ENCODE measurements around the gene VSIG10.
A peak's percentile ranks its signal among the peaks of the same experiment; 100 is the strongest.
"Not testable (repeated sequence)": the region's sequence is repeated elsewhere in the genome, so short reads cannot be mapped to it uniquely, and the experiment has no call there.

VSIG10 gene

GRCh38 chr12:118032188-118032587 lies 71.6 kb downstream of the VSIG10 start:
- DNase-seq, result no peak

DNA sequence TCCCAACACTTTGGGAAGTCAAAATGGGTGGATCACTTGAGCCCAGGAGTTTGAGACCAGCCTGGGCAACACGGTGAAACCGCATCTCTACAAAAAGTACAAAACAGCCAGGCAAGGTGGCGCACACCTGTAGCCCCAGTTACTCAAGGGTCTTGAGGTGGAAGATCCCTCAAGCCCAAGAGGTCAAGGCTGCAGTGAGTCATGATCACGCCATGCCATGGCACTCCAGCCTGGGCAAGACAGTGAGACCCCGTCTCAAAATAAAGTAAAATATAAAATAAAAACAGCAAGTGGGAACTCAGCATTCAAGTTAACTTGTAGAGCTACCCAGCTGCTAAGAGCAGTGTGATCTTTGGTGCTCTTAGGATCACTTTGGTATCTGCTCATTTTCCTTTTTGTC lies 74.6 kb downstream of the VSIG10 start:
- no peak for DNase-seq

DNA sequence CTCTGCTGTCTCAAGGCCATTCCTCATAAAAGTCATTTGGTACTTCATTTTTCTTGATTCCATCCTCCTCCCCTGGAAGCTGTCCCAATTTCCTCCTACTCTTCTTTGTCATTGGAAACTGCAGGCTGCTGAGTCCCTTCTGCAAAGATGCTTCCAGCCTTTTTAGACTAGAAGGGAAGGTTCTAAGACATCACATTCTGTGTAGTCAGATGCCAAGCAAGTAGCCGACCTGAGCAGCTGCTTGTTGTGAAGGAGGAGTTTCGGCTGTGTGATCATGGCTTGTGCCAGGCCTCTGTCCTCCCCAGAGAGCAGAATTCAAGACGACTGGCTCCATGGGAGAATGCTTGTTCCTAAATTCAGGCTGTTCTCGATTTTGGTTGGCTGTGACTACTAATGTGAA lies 78.6 kb downstream of the VSIG10 start:
- no peak for DNase-seq

DNA sequence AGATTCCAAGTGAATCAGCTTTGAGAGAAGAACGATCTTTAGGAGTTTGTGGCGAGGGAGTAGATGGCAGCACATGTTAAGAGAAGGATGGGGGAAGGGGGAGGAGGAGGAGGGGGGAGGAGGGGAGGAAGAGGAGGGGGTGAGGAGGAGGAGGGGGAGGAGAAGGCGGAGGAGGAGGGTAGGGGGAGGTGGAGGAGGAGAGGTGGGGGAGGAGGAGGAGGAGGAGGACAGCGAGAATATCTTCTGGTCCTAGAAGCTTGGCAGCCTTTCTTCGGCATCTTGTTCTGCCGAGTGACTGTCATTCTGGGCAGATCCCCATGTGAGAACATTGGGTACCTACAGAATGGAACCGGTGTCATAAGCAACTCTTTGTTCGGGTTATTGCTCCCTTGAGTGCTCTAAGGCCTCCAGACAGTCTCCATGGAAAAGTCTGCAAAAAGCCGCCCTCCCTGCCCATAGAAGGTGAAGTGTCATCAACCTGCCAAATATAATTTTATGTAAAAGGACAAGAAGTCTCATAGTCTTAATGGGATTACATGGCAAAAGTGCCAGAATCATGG lies 80.4 kb downstream of the VSIG10 start:
- DNase-seq, result no peak

GRCh38 chr12:118022728-118023109 lies 81.1 kb downstream of the VSIG10 start:
- DNase-seq, result no peak

DNA sequence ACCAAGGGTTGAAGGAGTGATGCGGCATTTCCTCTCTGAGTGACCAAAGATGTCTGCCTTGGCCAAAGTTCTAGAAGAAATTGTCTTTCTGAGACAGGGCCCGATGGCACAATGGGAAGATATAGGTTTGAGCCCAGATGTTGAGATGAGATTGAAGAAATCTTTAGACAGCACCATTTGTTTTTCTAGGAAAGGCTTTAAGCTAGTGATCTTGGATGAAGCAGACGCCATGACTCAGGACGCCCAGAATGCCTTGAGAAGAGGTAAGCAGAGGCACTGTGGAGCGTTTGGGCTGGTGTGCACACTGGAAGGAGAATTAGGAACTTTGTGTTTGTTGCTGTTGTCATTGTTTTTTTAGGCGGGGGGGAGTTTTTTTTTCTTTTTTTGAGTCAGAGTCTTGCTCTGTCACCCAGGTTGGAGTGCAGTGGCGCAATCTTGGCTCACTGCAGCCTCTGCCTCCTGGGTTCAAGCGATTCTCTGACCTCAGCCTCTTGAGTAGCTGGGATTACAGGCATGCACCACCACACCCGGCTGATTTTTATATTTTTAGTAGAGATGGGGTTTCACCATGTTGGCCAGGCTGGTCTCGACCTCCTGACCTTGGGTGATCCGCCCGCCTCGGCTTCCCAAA lies 81.6 kb downstream of the VSIG10 start:
- not testable (repeated sequence) for DNase-seq

DNA sequence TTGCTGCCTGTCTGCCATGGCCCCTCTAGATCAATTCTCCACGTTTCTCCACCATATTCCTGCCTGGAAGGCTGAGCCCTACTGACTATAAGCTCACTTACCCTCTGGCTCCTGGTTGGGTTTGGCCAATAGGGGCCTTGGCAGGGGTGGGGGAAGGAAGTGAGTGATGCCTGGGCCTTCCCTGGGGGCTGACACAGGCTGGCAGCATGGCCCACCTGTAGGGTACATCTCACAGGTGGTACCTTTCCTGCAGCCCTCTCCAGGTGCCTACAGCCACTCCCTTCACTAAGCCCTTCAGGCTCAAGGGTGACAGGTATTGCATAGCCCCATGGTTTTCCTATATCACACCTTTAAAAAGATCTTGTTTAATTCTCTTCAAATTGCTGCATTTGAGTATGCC lies 83.8 kb downstream of the VSIG10 start:
- no peak for DNase-seq

- no peak for DNase-seq
These were observed 85.9 kb downstream of the VSIG10 start for GRCh38 chr12:118017926-118018325.

- peak; percentile 99 for DNase-seq
These were observed 87.2 kb downstream of the VSIG10 start, which contains the start of gene RFC5 for GRCh38 chr12:118016424-118017264. RFC5 (plus strand) TSS chr12:118016703; CDS start chr12:118016828, 125 bp downstream.

DNA sequence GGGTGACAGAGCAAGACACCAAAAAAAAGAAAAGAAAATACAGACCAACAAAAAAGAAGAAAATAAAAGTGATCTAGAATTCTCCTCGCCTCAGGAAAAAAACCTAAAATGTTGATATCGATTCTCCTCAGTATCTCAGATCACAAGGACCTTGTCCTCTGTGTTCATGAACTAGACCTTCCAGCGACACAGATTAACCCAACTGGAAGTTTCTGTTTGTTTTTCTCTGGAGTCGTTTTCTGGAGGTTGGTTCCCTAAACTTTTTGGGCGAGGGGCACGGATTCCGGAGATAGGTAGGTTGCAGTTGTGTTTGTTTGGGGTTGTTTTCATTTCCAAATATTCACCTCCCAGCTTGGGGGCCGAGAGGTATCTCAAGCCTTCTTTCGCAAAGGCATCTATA lies 87.9 kb downstream of the VSIG10 start:
- no peak for DNase-seq

DNA sequence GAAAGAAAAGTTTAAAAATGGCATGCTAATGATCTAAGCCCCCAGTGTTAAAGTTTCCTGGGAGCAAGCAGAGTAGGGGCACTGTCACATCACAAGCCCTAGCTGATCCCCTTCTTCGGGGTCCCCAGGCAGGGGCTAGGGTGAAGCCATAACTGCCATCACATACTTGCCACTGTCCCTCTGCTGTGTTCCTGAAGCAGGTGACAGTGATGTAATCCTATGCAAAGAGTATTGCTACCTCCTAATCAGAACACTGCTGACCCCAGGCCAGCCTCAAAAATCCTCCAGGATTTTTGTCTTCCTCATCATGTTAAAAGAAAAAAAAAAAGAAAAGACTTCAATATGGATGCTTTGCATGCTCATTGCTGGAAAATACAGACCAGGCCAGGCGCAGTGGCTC lies 88.5 kb downstream of the VSIG10 start:
- DNase-seq, result no peak

Measured in activated CD4-positive, CD25-positive, alpha-beta regulatory T cell treated with anti-CD3 and anti-CD28 coated beads, Interleukin-2, amount 50 U/mL, for 72 hours (primary cell).